Activated T-cell treated with anti-CD3 and anti-CD28 coated beads for 4 hours (primary cell): Measurements from ENCODE around the gene WDR64.
"Not testable (repeated sequence)": the region's sequence is repeated elsewhere in the genome, so short reads cannot be mapped to it uniquely, and the experiment has no call there.

Experiments
- DNase-seq: peaks from one replicate; pipeline ENCODE4 v3.0.0-alpha.2; 2020

The WDR64 gene

GRCh38 chr1:241632987-241633386 lies 19.1 kb upstream of the WDR64 start:
- no peak for DNase-seq

GRCh38 chr1:241635556-241636152 lies 16.4 kb upstream of the WDR64 start:
- no peak for DNase-seq

- DNase-seq, result no peak
Observed at GRCh38 chr1:241636291-241636690, 15.8 kb upstream of the WDR64 start.

- no peak for DNase-seq
Observed at GRCh38 chr1:241637046-241637590, 15.0 kb upstream of the WDR64 start.

GRCh38 chr1:241637604-241638003 lies 14.5 kb upstream of the WDR64 start:
- no peak for DNase-seq

GRCh38 chr1:241638099-241638682 lies 13.9 kb upstream of the WDR64 start:
- DNase-seq, result no peak

- DNase-seq, result no peak
Observed at GRCh38 chr1:241638909-241639622, 13.0 kb upstream of the WDR64 start.

GRCh38 chr1:241639623-241640148 lies 12.4 kb upstream of the WDR64 start:
- DNase-seq, result peak; percentile 6

- peak; percentile 88 for DNase-seq
Observed at GRCh38 chr1:241640149-241640866, 11.8 kb upstream of the WDR64 start, which contains the start of the genes CHML and OPN3. CHML (minus strand) TSS chr1:241640369; CDS start chr1:241635766, 4,603 bp downstream. OPN3 (minus strand) TSS chr1:241640369; CDS start chr1:241640254, 115 bp downstream.

- DNase-seq, result no peak
Observed at GRCh38 chr1:241640867-241641622, 11.0 kb upstream of the WDR64 start.

- no peak for DNase-seq
Observed at GRCh38 chr1:241641773-241642592, 10.1 kb upstream of the WDR64 start.

GRCh38 chr1:241642593-241642944 lies 9.5 kb upstream of the WDR64 start:
- DNase-seq, result no peak

GRCh38 chr1:241644259-241644658 lies 7.8 kb upstream of the WDR64 start:
- DNase-seq, result no peak

- no peak for DNase-seq
Observed at GRCh38 chr1:241645199-241645598, 6.9 kb upstream of the WDR64 start.

GRCh38 chr1:241646201-241646600 lies 5.9 kb upstream of the WDR64 start:
- no peak for DNase-seq

- DNase-seq, result no peak
Observed at GRCh38 chr1:241647658-241648057, 4.4 kb upstream of the WDR64 start.

GRCh38 chr1:241648159-241648558 lies 3.9 kb upstream of the WDR64 start:
- no peak for DNase-seq

GRCh38 chr1:241654019-241654418 lies 1.9 kb downstream of the WDR64 start:
- no peak for DNase-seq

- no peak for DNase-seq
Observed at GRCh38 chr1:241654641-241655040, 2.6 kb downstream of the WDR64 start.

GRCh38 chr1:241658081-241658793 lies 6.2 kb downstream of the WDR64 start:
- no peak for DNase-seq

GRCh38 chr1:241659016-241659415 lies 6.9 kb downstream of the WDR64 start:
- DNase-seq, result not testable (repeated sequence)
